SK-N-SH treated with all-trans-retinoic acid at 6 μM for 48 hours (cell line): ENCODE data around the gene PUM2.

ENCODE experiments used
- ATAC-seq: fragments of 200-7000 bp; cut with Tn5 transposase; 3 replicates; pipeline ENCODE4 v1.9.1; 2020; ENCODE audit warnings: mild to moderate bottlenecking, moderate library complexity
- ARNTL ChIP-seq: fragments of 450-650 bp; formaldehyde crosslinking; IDR thresholded peaks from 2 replicates; pipeline ENCODE4 v1.5.0; 2020; ENCODE audit warnings: low read depth, mild to moderate bottlenecking, moderate library complexity, borderline replicate concordance
- BACH2 ChIP-seq: fragments of 250-450 bp; sonication (Bioruptor Pico); IDR thresholded peaks from 2 replicates; pipeline ENCODE4 v1.9.0; 2021; ENCODE audit warnings: mild to moderate bottlenecking, borderline replicate concordance
- CREB5 ChIP-seq: fragments of 250-450 bp; sonication (Bioruptor Pico); IDR thresholded peaks from 2 replicates; pipeline ENCODE4 v1.5.1; 2020; ENCODE audit warnings: low read depth, mild to moderate bottlenecking, moderate library complexity
- CSDC2 ChIP-seq: fragments of 250-450 bp; sonication (Bioruptor Pico); IDR thresholded peaks from 2 replicates; pipeline ENCODE4 v1.5.0; 2020; ENCODE audit warnings: mild to moderate bottlenecking, moderate library complexity
- CSRNP3 ChIP-seq: fragments of 250-450 bp; sonication (Bioruptor Pico); IDR thresholded peaks from 2 replicates; pipeline ENCODE4 v1.5.1; 2021; ENCODE audit warnings: mild to moderate bottlenecking, moderate library complexity
- ESRRG ChIP-seq: fragments of 250-450 bp; sonication (Bioruptor Pico); IDR thresholded peaks from 2 replicates; pipeline ENCODE4 v1.6.1; 2021; ENCODE audit warnings: mild to moderate bottlenecking
- GLIS3 ChIP-seq: fragments of 250-450 bp; sonication (Bioruptor Pico); IDR thresholded peaks from 2 replicates; pipeline ENCODE4 v1.5.0; 2020; ENCODE audit warnings: mild to moderate bottlenecking, moderate library complexity
- ISL1 ChIP-seq: fragments of 250-450 bp; sonication (Bioruptor Pico); IDR thresholded peaks from 2 replicates; pipeline ENCODE4 v2.1.2; 2022; ENCODE audit warnings: mild to moderate bottlenecking, moderate library complexity
- OSR1 ChIP-seq: fragments of 250-450 bp; sonication (Bioruptor Pico); IDR thresholded peaks from 2 replicates; pipeline ENCODE4 v1.8.0; 2022; ENCODE audit warnings: moderate library complexity, mild to moderate bottlenecking, inconsistent platforms
- PATZ1 ChIP-seq: fragments of 250-450 bp; sonication (Bioruptor Pico); IDR thresholded peaks from 2 replicates; pipeline ENCODE4 v1.8.0; 2020; ENCODE audit warnings: mild to moderate bottlenecking, moderate library complexity, borderline replicate concordance
- PPARA ChIP-seq: fragments of 250-450 bp; sonication (Bioruptor Pico); IDR thresholded peaks from 2 replicates; pipeline ENCODE4 v1.5.0; 2020; ENCODE audit warnings: mild to moderate bottlenecking, borderline replicate concordance
- RARB ChIP-seq: fragments of 250-450 bp; sonication (Bioruptor Pico); IDR thresholded peaks from 2 replicates; pipeline ENCODE4 v1.8.0; 2021; ENCODE audit warnings: mild to moderate bottlenecking, moderate library complexity
- SNAI2 ChIP-seq: fragments of 250-450 bp; sonication (Bioruptor Pico); IDR thresholded peaks from 2 replicates; pipeline ENCODE4 v1.5.0; 2020; ENCODE audit warnings: mild to moderate bottlenecking, moderate library complexity
- TCF4 ChIP-seq: fragments of 250-450 bp; sonication (Bioruptor Pico); IDR thresholded peaks from 2 replicates; pipeline ENCODE4 v1.8.0; 2021; ENCODE audit warnings: mild to moderate bottlenecking, moderate library complexity, borderline replicate concordance
- TOX ChIP-seq: fragments of 250-450 bp; sonication (Bioruptor Pico); IDR thresholded peaks from 2 replicates; pipeline ENCODE4 v1.8.0; 2021; ENCODE audit warnings: mild to moderate bottlenecking, moderate library complexity, borderline replicate concordance
- TSHZ2 ChIP-seq: fragments of 250-450 bp; sonication (Bioruptor Pico); IDR thresholded peaks from 2 replicates; pipeline ENCODE4 v1.5.0; 2020; ENCODE audit warnings: mild to moderate bottlenecking, moderate library complexity
- ZFP3 ChIP-seq: fragments of 250-450 bp; sonication (Bioruptor Pico); IDR thresholded peaks from 2 replicates; pipeline ENCODE4 v1.5.0; 2020; ENCODE audit warnings: mild to moderate bottlenecking, moderate library complexity
- ZFP30 ChIP-seq: fragments of 450-650 bp; formaldehyde crosslinking; IDR thresholded peaks from 2 replicates; pipeline ENCODE4 v1.5.0; 2022; ENCODE audit warnings: mild to moderate bottlenecking, moderate library complexity
- ZNF565 ChIP-seq: fragments of 450-650 bp; formaldehyde crosslinking; conservative IDR thresholded peaks from 2 replicates; pipeline ENCODE4 v1.5.0; 2020; ENCODE audit warnings: low read depth, mild to moderate bottlenecking, moderate library complexity
- ZNF8 ChIP-seq: fragments of 450-650 bp; formaldehyde crosslinking; IDR thresholded peaks from 2 replicates; pipeline ENCODE4 v1.5.0; 2020; ENCODE audit warnings: mild to moderate bottlenecking, moderate library complexity

PUM2 gene

DNA sequence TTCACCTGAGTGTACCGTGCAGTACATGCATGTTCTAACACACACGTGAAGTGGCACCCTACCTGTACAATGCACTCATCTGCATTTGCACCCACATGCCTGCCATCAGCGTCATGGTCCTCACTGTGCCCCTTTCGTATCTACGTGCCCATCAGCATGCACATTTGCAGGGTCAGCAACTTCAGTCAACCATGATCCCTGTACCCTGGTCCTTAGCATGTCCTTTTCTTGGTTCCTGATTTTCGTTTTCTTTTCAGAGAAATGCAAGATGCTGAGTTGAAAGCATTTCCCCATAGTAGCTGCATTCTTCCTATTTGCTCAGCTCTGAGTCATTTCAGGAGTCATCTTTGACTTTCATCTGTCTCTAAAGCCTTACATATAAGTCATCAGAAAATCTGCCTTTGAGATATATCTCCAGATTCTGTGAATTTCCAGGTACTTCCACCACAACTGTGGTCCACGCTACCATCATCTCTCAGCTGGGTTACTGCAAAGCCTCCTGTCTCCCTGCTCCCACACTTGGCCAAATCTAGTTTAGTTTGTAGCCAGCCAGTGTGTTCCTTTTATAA, 14.7 kb upstream of the PUM2 start:
- ATAC-seq, result peak; percentile 83
- no peak for TF ChIP-seq TCF4 (CRISPR knock-in tag)
- TF ChIP-seq CSRNP3, result no peak
- TF ChIP-seq ISL1 (CRISPR knock-in tag), result no peak
- no peak for TF ChIP-seq ARNTL (CRISPR knock-in tag)
- TF ChIP-seq PPARA (CRISPR knock-in tag), result no peak
- no peak for TF ChIP-seq PATZ1

- TF ChIP-seq BACH2 (CRISPR knock-in tag), result no peak
- TF ChIP-seq PATZ1, result no peak
- no peak for TF ChIP-seq OSR1
- TF ChIP-seq TOX, result no peak
- no peak for TF ChIP-seq ZFP30 (CRISPR knock-in tag)
- ATAC-seq, result no peak
Observed at GRCh38 chr2:20363578-20363977, 12.9 kb upstream of the PUM2 start.

DNA sequence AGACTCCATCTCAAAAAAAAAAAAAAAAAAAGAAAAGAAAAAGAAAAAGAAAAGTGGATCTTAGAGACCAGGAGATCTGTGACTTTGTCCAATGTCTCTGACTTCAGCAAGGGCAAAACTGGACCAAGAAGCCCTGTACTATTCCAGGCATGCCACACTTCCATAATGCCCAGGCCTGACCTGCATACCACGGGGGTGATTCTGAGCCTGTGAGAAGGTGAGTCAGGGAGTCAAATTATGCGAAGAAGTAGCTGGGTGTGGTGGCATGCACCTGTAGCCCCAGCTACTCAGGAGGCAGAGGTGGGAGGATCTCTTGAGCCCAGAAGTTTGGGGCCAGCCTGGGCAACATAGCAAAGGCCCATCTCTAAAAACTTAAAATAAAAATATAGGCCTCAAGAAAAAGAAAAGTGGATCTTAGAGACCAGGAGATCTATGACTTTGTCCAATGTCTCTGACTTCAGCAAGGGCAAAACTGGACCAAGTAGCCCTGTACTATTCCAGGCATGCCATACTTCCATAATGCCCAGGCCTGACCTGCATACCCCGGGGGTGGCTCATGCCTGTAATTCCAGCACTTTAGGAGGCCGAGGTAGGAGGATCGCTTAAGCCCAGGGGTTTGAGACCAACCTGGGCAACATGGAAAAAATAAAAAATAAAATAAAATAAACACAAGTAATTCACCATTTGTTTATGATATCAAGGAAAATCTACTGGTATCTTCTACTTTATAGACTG, 12.2 kb upstream of the PUM2 start:
- no peak for ATAC-seq
- TF ChIP-seq CSDC2 (CRISPR knock-in tag) (no peak), ZNF8 (CRISPR knock-in tag) (no peak), GLIS3 (CRISPR knock-in tag) (no peak), ZNF565 (CRISPR knock-in tag) (no peak), ESRRG (CRISPR knock-in tag) (no peak), CREB5 (CRISPR knock-in tag) (no peak), ISL1 (CRISPR knock-in tag) (no peak), TOX (no peak), SNAI2 (CRISPR knock-in tag) (no peak), TSHZ2 (no peak), RARB (CRISPR knock-in tag) (no peak), BACH2 (CRISPR knock-in tag) (no peak)

DNA sequence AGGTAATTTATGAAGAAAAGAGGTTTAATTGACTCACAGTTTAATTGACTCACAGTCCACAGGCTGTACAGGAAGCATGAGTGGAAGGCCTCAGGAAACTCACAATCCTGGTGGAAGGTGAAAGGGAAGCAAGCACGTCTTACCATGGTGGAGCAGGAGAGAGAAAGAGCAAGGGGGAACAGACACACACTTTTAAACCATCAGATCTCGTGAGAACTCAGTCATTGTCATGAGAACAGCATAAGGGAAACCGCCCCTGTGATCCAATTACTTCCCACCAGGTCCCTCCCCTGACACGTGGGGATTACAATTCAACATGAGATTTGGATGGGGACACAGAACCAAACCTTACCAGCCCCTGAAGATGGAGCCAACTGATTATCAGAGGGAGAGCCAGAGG, 11.2 kb upstream of the PUM2 start:
- ATAC-seq, result no peak
- TF ChIP-seq CREB5 (CRISPR knock-in tag) (no peak), CSDC2 (CRISPR knock-in tag) (no peak), ZNF565 (CRISPR knock-in tag) (no peak), TSHZ2 (no peak), ZFP3 (CRISPR knock-in tag) (no peak), ARNTL (CRISPR knock-in tag) (no peak)
- TF ChIP-seq, all 23 proteins: peak for 0
